Progenitor cell of endocrine pancreas (in vitro differentiated cells): Measurements from ENCODE around the gene CXADR. TPM values are rescaled to one million over a fixed set of nuclear protein-coding genes. Genes with fewer than 3 reads are reported as not detected.
A peak's percentile ranks its signal among the peaks of the same experiment; 100 is the strongest.

Experiments
- DNase-seq: peaks from one replicate; pipeline ENCODE4 v3.0.0; 2021; ENCODE audit warnings: low spot score; ENCODE audit not compliant: unreplicated experiment
- H3K27ac Mint-ChIP-seq: 2 replicates; pipeline ENCODE4 v1.8.0; 2021; ENCODE audit warnings: mild to moderate bottlenecking, moderate library complexity, mixed read lengths
- H3K27me3 Mint-ChIP-seq: 2 replicates; pipeline ENCODE4 v1.8.0; 2021; ENCODE audit warnings: mixed read lengths
- H3K36me3 Mint-ChIP-seq: 2 replicates; pipeline ENCODE4 v1.8.0; 2022; ENCODE audit warnings: mixed read lengths; ENCODE audit not compliant: insufficient read depth
- H3K4me1 Mint-ChIP-seq: 2 replicates; pipeline ENCODE4 v1.8.0; 2021; ENCODE audit warnings: low read depth, mixed read lengths
- H3K4me3 Mint-ChIP-seq: 2 replicates; pipeline ENCODE4 v1.8.0; 2021; ENCODE audit warnings: low read depth, mild to moderate bottlenecking, moderate library complexity, mixed read lengths
- H3K9me3 Mint-ChIP-seq: 2 replicates; pipeline ENCODE4 v1.8.0; 2021; ENCODE audit warnings: low read depth, mixed read lengths
- total RNA-seq: library from RNA; stranded (reverse); gene quantifications from 2 replicates; pipeline ENCODE4 v1.2.1, GENCODE V29; 2021
- TF ChIP-seq, protein P1 (sequence below): fragments of 200-600 bp; sonication (generic); IDR thresholded peaks from one replicate; pipeline ENCODE4 v1.5.0; 2021; ENCODE audit warnings: antibody characterized with exemption, mild to moderate bottlenecking; ENCODE audit not compliant: unreplicated experiment

CXADR gene
- total RNA-seq, 1 donor from 2014 or later, result 65.9 TPM

DNA sequence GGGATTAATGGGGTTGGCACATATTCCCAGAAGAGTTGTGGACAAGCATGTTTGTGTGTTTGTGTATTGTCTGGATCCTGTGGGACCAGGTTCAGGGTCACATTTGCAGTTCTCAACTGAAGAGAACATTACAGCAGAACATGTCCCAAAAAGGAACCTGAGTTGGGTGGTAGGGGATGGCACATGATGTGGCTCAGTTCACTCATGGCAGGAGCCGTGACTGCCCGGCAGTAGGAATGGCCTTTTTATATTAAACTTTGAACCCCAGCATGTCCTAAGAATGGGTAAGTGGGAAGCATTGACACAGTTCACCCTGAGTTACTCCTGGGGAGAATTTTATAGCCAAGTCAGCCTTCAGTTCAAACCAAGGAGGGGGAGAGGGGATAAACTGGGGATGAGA lies 41.3 kb downstream of the CXADR start:
- H3K27ac Mint-ChIP-seq, result peak overlapping the region; percentile 13
- H3K4me3 Mint-ChIP-seq, result no peak overlapping the region
- no peaks in the 10 kb centered on the region for H3K27me3 Mint-ChIP-seq
- H3K36me3 Mint-ChIP-seq, result peaks cover 25% of the 10 kb centered on the region
- DNase-seq, result no peak
- TF ChIP-seq, protein P1, sequence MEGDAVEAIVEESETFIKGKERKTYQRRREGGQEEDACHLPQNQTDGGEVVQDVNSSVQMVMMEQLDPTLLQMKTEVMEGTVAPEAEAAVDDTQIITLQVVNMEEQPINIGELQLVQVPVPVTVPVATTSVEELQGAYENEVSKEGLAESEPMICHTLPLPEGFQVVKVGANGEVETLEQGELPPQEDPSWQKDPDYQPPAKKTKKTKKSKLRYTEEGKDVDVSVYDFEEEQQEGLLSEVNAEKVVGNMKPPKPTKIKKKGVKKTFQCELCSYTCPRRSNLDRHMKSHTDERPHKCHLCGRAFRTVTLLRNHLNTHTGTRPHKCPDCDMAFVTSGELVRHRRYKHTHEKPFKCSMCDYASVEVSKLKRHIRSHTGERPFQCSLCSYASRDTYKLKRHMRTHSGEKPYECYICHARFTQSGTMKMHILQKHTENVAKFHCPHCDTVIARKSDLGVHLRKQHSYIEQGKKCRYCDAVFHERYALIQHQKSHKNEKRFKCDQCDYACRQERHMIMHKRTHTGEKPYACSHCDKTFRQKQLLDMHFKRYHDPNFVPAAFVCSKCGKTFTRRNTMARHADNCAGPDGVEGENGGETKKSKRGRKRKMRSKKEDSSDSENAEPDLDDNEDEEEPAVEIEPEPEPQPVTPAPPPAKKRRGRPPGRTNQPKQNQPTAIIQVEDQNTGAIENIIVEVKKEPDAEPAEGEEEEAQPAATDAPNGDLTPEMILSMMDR, result no peak
- H3K9me3 Mint-ChIP-seq, result no peaks in the 10 kb centered on the region
- peaks cover 20% of the 10 kb centered on the region for H3K4me1 Mint-ChIP-seq

DNA sequence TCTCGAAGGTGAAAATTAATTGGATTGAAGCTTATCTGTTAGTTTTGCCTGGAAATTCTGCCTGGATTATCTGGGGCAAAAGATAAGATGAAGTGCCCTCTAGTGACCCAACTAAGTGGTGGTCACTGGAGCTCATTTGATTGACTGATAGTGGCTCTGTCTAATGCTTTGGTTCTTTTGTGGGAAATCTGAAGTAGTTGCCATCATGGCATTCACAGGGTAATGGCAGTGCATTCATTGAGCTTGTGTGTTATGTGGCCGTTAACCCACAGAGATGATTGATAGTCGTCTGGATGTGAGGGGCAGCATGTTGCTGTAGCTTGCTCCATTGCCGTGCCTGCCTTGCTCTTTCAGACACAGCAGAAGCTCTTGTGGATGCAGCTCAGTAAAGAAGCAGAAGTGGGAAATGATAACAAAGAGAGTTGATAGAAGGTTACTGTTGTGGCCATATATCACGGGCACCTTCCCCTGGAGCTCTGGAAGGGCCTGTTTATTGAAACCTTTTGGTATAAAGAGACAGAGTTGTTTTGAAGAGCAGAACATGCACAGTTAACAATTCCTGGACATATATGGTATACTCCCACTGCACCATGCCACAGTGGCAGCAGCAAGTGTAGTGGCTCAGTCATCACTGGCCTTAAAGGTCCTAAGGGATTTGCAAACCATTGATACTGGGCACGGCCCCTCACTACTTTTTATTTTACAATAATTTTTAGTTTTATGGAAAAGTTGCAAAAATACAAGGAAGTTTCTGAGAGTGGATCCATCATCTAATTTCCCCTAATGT lies 42.0 kb downstream of the CXADR start:
- Mint-ChIP-seq H3K9me3 (no peaks in the 10 kb centered on the region), H3K27ac (no peak overlapping the region), H3K27me3 (no peaks in the 10 kb centered on the region), H3K36me3 (peaks cover 24% of the 10 kb centered on the region), H3K4me3 (no peak overlapping the region), H3K4me1 (peaks cover 13% of the 10 kb centered on the region)
- TF ChIP-seq, protein P1, result peak; percentile 23
- DNase-seq, result no peak

DNA sequence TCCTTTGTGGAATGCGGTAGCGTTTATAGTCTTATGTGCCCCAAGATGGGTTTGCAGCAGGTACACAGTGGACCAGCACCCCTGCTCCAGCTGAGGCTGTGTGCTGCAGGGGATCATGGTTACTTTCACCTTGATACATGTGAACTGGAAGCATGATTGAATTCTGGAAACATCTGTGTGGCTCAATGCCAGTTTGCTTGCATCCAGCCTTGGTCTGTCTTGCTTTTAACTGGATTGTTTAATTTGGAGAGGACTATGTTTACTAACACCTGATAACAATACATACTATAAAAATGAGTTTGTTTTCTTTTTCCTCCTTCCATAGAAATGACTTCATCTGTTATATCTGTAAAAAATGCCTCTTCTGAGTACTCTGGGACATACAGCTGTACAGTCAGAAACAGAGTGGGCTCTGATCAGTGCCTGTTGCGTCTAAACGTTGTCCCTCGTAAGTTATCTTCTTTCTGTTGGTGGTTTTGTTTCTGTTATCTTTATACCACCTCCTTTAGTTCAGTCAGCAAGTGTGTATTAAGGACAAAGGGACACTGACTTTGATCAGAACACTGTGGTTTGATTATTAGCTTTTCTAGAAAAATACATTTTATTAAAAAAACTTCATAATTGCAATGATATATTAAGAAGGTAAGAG lies 47.7 kb downstream of the CXADR start:
- Mint-ChIP-seq H3K27ac (peak overlapping the region; percentile 26), H3K9me3 (no peaks in the 10 kb centered on the region), H3K4me1 (peaks cover 5% of the 10 kb centered on the region), H3K4me3 (no peak overlapping the region), H3K36me3 (peaks cover 34% of the 10 kb centered on the region), H3K27me3 (no peaks in the 10 kb centered on the region)
- TF ChIP-seq, protein P1, result no peak
- DNase-seq, result no peak

DNA sequence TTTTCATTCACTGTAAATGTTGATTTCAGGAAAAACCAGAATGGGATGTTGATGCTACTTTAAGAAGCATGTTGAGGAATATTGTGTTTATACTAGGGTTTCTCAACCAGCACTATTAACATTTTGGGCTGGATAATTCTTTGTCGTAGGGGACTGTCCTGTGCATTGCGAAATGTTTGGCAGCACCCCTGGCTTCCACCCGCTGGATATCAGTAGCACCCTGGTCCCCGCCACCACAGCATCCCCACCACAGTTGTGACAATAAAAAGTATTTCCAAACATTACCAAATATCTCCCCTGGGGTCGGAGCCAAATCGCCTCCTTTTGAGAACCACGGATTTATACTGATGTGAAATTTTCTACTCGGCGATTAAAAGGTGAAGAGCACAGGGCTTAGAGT lies 57.9 kb downstream of the CXADR start:
- DNase-seq, result no peak
- Mint-ChIP-seq H3K27ac (no peak overlapping the region), H3K4me1 (no peaks in the 10 kb centered on the region), H3K9me3 (no peaks in the 10 kb centered on the region), H3K4me3 (no peak overlapping the region), H3K27me3 (no peaks in the 10 kb centered on the region), H3K36me3 (peaks cover 6% of the 10 kb centered on the region)
- TF ChIP-seq, protein P1, result no peak

DNA sequence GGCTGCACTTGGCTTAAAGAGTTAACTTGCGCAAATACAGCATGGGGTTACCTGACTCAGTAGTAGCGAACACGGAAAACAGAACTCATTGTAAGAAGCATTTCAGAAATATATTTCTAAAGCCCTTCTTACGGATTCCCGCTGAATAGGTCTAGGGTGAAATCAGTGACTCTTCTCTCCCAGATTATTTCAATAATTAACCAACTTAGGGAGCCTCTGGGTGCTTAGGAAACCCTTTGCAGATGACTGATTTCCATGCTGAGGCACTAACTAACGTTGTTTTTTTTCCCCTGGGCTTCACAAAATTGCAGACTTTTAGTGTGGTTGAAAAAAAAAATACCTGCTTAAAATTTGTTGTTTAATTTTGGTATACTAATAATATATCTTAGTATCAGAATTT lies 59.6 kb downstream of the CXADR start:
- Mint-ChIP-seq H3K9me3 (no peaks in the 10 kb centered on the region), H3K27me3 (no peaks in the 10 kb centered on the region), H3K27ac (no peak overlapping the region), H3K36me3 (peaks cover 3% of the 10 kb centered on the region), H3K4me3 (no peak overlapping the region), H3K4me1 (peaks cover 1% of the 10 kb centered on the region)
- DNase-seq, result no peak
- TF ChIP-seq, protein P1, result no peak
